Measurements from ENCODE around the gene SCN3B.

The SCN3B gene

GRCh38 chr11:123594921-123595320 lies 59.5 kb downstream of the SCN3B start:
- DNase-seq = no peak

- no peak for DNase-seq
Measured at GRCh38 chr11:123594188-123594901, 60.1 kb downstream of the SCN3B start.

- DNase-seq = no peak
Measured at GRCh38 chr11:123593570-123593969, 60.9 kb downstream of the SCN3B start.

- no peak for DNase-seq
Measured at GRCh38 chr11:123590296-123590912, 64.0 kb downstream of the SCN3B start.

- no peak for DNase-seq
Measured at GRCh38 chr11:123588864-123589262, 65.6 kb downstream of the SCN3B start.

- DNase-seq = no peak
Measured at GRCh38 chr11:123588117-123588863, 66.1 kb downstream of the SCN3B start.

GRCh38 chr11:123587559-123587958 lies 66.9 kb downstream of the SCN3B start:
- DNase-seq = no peak

GRCh38 chr11:123587044-123587443 lies 67.4 kb downstream of the SCN3B start:
- DNase-seq = no peak

- DNase-seq = no peak
Measured at GRCh38 chr11:123586568-123586967, 67.9 kb downstream of the SCN3B start.

- no peak for DNase-seq
Measured at GRCh38 chr11:123585706-123586105, 68.7 kb downstream of the SCN3B start.

- DNase-seq = no peak
Measured at GRCh38 chr11:123585206-123585605, 69.2 kb downstream of the SCN3B start.

- DNase-seq = no peak
Measured at GRCh38 chr11:123584737-123585136, 69.7 kb downstream of the SCN3B start.

GRCh38 chr11:123584186-123584585 lies 70.2 kb downstream of the SCN3B start:
- DNase-seq = no peak

- no peak for DNase-seq
Measured at GRCh38 chr11:123582992-123583504, 71.4 kb downstream of the SCN3B start.

GRCh38 chr11:123581651-123582399 lies 72.6 kb downstream of the SCN3B start:
- no peak for DNase-seq

GRCh38 chr11:123580557-123581275 lies 73.7 kb downstream of the SCN3B start:
- DNase-seq = peak; percentile 25 to 70 (median 46)

GRCh38 chr11:123580137-123580536 lies 74.3 kb downstream of the SCN3B start:
- DNase-seq = no peak

GRCh38 chr11:123579482-123579812 lies 75.0 kb downstream of the SCN3B start:
- DNase-seq = no peak

Measured in stimulated activated naive CD4-positive, alpha-beta T cell (primary cell).